Limb (tissue), 2 donors: ENCODE measurements around the gene RNF213.

Experiments
- DNase-seq, 2 donors: peaks; one replicate each; pipeline ENCODE4 v3.0.0-alpha.2; 2016; ENCODE audit errors: extremely low spot score in 2 of 2

RNF213 gene

DNA sequence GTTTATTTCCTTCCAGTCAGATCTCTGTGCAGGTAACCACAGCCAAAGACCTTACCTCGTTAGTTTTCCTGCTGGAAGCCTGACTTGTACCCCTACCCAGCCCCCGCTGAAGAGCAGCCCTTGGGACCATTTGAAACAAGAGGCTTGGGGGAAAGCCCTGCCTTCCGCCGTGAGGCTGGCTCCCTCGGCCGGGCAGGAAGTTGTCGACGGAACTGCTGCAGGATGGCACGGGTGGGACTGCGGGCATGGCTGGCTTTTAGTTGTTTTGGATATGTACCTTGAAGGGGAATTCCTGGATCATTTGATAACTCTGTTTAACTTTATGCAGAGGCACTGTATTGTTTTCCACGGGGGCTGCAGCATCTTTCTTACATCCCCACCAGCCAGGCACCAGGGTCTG lies 105.3 kb downstream of the RNF213 start:
- DNase-seq = no peak

DNA sequence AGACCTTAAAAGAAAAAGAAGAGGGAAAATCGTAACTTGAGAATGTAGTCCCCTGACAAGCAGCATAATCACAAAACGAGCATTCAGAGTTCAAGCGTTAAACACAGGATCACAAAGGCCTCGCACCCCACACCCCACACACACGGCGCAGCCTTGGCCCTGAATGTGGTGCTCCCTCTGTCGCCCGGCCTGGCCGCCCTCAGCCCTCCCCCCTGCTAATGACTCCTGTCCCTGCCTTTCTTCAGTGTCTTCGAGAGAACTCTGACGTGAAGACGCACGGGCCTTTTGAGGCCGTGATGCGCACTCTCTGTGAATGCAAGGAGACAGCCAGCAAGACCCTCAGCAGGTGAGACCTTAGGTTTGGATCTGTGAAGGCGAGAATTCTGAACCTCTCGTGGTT lies 106.9 kb downstream of the RNF213 start:
- DNase-seq = no peak

DNA sequence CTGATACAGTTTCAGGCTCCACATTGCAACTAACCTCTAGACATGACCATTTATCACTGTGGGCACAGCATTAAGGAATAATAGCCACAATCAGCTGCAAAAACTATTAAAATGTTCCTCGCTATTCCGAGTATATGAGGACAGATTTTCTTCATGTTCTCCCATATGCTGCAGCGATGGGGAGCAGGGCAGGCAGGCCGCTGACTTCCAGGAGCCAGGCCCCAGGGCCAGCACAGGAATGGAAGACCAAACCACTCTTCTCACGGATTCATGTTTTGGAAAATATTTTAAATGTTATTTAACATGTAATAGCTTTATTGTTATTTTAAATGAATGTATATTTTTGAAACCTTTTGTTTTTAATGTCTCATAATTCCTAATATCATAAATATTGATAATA lies 110.5 kb downstream of the RNF213 start:
- no peak for DNase-seq

DNA sequence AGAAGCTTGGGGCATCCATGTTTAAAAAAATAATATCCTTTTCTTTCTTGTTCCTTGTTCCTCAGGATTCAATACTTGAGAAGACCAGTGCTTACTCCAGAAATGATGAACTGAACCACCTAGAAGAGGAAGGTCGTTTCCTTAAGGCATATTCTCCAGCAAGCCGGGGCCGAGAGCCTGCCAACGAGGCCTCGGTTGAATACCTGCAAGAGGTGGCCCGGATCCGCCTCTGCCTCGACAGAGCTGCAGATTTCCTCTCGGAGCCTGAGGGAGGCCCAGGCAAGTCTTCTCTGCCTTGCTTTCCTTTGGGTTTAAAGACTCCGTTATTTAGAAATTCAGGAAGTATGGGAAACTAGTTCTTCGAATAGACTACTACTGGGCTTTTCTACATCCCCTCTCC lies 111.8 kb downstream of the RNF213 start:
- DNase-seq = no peak

DNA sequence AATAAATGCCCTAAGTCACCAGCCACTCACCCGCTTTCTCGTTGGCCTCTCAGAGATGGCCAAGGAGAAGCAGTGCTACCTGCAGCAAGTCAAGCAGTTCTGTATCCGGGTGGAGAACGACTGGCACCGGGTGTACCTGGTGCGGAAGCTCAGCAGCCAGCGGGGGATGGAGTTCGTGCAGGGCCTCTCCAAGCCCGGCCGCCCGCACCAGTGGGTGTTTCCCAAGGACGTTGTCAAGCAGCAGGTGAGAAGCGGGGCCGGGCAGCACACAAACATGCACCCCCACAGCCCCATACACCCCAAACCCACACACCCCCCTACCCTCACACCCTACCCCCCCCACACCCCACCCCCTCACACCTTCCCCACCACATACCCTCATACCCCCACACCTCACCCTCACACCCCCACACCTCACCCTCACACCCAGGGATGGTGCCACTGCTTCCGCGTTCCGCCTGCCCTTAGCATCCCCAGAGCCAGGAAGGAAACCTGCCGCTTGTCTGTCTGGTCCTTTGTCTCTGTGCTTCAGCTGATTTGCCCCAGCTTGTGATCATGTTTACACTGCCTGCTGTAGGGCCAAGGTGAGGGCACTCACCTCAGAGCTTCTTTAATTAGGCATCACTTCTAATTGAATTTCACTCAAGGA lies 112.4 kb downstream of the RNF213 start:
- DNase-seq = no peak

DNA sequence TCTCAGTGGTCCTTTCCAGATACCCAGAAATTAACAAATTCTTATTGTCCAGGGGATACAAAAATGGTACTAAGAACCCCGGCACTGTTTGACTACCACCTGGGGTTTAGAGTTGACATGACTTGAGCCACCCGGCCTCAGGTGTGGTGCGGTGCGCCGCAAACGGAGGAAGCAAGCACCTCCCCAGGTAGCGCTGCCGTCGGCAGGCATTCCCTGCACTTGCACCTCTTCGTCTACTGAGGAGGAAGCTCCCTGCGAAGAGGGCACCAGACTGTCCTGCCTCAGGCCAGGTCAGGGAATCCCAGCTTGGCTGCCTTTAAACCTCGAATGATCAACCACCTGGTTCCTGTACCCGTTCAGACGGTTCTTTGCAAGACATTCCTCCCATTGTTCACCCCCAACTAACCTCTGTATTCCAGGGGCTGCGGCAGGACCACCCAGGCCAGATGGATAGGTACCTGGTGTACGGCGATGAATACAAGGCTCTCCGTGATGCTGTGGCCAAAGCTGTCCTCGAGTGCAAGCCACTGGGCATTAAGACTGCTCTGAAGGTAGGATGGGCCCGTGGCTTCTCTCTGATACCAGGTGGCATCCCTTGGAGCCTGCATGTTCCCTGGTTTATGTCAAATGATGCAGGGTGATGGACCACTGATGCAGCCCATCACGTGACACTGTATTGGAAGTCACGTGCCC lies 113.5 kb downstream of the RNF213 start:
- DNase-seq = no peak

DNA sequence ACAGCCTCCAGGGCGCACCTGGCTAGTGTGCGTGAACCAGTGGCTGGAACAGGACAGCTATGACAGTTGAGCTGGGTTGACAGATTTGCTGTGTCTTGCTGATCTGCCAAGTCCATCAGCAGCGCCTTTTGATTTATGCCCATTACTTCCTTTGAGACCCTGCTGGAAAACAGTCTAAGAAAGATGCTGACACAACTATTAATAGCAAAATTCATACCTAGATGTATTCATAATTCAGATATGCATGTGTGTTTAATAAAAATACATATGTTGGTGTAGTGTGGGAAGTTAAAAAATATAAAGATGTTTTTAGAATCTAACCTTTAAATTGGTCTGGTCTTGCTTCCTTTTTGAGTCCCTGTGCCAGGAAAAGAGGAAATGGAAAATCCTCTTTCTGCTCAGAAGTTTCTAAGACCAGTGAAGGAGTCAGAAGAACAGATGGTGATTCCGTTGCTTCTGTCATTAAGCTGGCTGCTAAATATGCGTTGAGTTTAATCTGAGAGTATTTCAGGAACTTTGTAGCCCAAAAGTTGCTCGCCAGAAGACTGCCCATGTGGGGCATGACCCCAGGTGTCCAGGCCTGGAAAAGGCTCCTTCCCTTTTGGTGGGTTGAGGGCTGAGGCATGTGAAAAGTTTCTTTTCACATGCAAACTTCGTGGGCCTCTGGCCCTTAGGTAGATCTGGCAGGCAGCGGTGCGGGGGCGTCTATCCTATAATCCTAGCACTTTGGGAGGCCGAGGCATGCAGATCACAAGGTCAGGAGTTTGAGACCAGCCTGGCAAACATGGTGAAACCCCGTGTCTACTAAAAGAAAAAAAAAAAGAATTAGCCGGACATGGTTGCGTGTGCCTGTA lies 114.3 kb downstream of the RNF213 start:
- peak in 1 of 2 donors; percentile 20 for DNase-seq

DNA sequence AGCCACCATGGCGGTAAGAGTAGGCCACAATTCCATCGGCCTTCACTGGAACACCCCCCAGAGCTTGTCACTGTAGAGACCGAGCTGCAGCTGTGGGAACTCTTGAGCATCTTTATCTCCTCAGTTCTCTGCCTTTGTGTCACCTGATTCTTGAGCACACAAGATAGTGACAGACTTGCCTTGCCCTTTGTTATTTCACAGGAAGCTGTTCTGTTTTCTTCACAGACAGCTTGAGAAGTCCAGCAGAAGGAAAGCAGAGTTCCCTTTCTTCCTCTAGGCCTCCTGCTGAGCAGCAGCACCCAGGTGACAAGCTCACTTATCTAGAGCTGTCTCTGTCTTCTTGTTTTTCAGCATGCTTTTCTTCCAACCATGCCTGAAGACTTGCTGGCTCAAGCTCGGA lies 115.9 kb downstream of the RNF213 start:
- no peak for DNase-seq

DNA sequence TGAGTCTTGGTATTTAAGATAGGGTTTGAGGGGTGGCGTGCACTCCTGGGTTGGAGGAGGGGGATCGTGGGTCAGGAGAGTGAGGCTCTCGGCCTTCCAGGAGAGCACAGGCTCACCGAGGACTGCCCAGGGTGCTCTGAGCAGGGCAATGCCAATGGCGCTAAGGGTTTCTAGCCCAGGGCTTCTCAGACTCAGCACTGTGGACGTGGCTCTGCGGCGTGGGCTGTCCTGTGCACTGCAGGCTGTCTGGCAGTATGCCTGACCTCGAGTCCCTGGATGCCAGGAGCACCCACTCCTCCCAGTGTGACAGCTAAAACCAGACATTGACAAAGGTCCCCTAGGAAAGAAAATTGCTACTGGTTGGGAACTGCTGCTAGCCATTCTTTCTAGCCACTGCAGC lies 117.1 kb downstream of the RNF213 start:
- DNase-seq = no peak

DNA sequence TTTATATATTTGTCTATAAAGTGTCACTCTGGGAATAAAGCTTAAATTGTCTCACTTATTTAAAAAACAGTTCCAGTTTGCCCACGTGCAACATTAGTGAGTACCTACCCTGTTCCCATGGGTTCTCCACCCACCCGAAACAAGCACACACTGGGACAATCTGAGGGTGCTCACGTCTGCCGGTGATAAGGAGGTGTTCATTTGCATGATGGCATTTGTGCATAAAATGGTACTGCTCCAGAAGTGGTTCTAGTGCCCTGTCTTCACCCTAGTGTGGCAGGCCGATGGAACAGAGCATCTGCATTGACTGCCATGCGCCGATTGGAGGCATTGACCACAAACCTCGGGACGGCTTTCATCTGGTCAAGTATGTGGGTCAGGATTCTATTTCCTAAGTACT lies 118.7 kb downstream of the RNF213 start:
- DNase-seq = no peak

DNA sequence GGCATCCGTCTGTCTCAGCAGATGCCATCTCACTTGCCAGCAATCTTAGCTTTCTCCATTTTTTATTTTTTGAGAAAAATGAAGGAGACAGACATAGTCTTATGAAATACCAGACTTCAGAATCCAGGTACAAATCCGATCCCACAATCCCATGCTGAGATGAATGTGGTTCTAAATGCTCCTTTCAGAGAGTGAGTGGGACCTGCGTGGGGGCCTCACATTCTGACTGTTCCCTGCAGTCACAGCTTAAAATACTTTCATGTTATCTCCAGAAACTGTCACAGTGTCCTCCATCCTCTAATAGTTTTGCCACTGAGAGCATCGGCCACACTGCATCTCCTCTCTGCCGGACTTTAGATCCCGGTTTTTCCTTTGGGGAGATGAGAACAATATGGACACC lies 119.4 kb downstream of the RNF213 start:
- no peak for DNase-seq

DNA sequence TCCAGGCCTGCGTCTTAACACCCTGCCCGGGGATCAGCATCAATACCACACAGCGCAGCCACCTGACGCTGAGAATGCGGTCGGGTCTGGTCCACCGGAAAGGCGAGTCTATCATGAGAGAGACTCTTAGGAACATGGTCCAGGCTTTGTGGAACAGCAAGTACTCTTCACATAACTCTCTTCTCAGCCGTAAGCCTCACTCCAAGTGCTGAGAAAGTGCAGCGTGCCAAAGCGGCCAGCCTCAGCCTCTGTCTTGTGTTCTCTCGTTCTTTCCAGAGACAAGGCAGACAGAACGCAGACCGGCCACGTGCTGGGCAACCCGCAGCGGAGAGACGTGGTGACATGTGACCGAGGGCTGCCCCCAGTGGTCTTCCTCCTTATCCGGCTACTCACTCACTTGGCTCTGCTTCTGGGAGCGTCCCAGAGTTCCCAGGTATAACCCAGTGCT lies 119.9 kb downstream of the RNF213 start:
- DNase-seq = no peak

DNA sequence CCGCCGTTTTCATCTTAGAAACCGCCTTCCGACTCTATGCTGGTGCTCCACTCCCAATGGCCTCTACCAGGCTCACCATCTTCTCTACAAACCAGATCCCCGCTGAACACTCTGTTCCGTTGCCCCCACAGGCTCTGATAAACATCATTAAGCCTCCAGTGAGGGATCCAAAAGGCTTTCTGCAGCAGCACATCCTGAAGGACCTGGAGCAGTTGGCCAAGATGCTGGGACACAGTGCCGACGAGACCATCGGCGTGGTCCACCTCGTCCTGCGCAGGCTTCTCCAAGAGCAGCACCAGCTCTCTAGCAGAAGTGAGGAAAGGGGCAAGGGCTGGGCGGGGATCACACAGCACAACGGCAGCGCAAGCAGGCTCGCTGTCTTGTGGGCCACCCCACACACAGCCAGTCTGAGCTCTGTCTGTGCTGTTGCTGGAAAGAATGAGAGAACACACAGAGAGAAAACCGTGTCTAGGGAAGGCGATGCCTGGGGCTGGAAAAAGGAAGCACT lies 120.8 kb downstream of the RNF213 start:
- DNase-seq = no peak

DNA sequence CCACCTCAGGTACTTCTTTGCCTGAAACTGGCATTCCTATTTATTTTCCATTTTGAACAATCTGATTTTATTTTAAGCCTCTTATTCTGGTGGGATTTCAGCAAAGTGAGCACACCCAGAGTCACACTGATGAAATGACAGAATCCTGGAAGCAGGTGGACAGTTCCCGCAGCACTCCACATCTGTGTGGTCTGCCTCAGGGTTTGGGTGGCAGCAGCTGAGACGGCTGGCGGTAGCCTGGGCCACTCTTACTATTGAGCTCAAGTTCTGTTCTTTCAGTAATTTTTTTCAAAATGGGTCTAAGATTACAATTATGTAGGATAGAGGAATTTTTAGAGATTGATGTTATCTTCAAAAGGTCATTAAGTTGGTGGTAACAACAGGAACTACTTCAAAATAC lies 121.8 kb downstream of the RNF213 start:
- no peak for DNase-seq

DNA sequence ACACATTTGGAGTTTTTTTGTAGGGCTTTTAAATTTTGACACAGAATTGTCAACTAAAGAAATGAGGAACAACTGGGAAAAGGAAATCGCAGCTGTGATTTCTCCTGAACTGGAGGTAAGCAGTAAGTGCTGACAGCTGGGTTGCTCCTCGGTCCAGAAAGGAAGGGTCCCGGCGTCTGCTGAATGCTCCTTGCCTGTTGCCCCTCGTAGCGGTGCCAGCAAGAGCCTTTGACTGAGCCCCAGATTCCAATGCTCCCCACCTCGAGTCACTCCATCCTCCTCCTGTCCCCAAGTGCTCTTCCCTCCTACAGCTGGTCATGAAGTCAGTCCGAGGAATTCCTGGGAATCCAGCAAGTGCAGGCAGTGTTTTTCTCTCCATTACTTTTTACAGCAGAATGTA lies 122.3 kb downstream of the RNF213 start:
- no peak for DNase-seq

DNA sequence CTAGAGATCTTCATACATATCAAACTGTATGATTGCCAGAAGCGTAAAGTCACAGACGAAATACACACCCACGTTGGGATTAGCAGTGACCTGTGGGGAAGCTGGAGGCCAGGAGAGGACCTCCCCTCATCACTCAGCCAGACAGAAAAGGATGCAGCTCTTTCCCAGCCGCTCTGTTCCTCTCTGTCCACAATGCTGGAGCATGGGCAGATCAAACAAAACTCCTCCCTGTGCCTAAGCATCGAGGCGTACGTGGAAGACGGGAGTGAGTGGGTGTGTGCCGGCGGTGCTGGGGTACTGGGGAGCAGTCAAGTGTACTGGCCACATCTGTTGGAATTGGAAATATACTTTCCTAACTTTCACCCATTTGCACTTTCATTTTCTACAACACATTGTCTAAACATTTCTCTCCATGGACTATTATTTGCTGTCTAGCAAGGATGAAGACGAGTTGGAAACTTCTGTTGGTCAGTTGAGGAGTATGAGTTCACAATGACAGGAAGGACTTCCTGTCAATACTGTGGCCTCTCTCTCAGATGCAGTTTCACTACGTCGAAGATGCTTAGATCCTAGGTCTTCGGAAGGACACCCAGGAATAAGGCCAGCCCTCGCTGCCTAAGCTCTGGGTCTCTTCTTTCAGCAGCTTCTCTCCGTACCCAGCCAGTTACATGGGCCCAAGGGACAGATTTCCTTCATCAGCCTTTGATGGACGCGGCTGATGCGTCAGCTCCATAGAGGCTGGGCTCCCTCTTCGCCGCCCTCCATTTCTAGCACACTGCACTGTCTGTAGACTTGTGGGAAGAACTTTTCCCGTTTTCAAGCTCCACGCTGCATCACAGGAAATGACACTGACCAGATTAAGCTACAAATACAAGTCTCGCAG lies 123.7 kb downstream of the RNF213 start:
- DNase-seq = no peak

DNA sequence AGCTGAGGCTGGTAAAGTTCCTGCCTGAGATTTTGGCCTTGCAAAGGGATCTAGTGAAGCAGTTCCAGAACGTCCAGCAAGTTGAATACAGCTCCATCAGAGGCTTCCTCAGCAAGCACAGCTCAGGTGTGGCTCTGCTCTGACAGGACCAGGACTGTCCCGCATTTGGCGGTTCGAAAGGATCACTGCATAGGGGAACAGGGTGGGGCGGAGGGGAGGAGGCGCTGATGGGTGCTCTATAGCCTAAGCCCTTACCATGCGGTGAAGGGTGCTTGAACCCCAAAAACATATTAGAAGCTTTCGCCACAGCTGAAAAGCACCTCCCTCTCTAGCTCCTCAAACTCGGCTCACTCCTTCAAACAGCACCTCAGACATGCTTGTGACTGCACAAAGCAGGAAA lies 124.4 kb downstream of the RNF213 start:
- no peak for DNase-seq

DNA sequence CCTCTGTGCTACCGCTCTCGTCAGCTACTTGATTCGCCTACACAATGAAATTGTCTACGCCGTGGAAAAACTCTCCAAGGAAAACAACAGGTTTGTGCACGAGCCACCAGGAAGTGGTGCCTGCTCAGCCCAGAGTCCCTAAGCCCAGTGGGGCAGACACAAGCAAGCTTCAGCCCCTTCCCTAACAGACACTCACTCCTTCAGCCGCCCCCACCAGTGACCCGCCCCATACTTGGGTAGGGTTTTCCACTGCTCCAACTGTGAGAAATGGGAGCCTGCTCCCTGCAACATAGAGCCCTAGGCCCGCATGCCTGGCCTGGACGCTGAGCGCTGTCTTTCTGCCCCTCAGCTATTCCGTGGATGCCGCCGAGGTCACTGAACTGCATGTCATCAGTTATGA lies 125.7 kb downstream of the RNF213 start:
- no peak for DNase-seq

DNA sequence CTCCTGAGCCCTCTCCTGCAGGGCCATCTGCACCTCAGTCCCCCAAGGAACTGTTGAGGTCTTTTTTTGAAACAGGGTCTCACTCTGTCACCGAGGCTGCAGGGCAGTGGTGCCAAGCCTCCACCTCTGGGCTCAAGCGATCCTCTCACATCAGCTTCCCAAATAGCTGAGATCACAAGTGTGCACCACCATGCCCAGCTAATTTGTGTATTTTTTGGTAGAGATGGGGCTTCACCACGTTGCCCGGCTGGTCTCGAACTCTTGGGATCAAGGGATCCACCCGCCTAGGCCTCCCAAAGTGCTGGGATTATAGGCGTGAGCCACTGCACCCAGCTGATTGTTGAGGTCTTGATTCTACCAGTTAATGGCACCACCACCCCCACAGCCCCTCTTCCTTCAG lies 126.4 kb downstream of the RNF213 start:
- DNase-seq = no peak

DNA sequence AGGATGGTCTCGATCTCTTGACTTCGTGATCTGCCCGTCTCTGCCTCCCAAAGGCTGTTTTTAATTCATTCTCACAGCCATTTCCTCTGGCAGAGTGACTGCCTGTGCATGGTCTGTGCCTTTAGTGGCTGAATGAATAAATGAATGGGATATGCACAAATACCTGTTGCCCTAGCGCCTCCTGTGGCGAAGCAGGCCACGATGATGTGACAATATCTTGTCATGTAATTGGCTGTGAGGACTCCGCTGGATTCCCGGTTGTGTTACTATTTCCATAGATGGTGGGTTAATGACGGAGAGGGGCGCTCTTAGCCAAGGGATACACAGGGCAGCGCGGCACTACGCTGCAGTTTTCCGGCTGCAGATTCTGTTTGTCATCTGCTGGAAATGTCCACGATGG lies 127.5 kb downstream of the RNF213 start:
- DNase-seq = no peak

DNA sequence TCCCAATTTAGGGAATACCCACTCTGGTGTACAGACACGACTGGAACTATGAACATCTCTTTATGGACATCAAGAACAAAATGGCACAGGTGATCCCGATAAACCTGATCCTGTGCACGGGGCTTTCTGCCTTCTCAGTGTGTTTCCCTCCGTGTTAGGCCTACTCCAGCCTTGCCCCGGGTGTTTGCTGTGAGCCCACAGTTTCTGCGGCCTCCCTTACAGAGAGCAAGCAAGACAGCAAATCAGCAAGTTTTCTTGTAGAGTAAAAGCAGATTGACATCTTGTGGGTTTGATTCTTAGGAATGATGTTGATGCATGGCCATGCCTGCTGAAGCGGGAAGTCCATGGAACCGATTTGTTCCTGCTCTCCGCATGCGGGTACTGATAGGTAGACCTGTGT lies 127.9 kb downstream of the RNF213 start:
- DNase-seq = no peak
